GM12865 (cell line): ENCODE results near the gene UHRF2.

ENCODE experiments used
- DNase-seq: peaks from one replicate; pipeline ENCODE4 v3.0.0; 2010; ENCODE audit warnings: low read depth
- H3K4me3 ChIP-seq: 2 replicates; pipeline ENCODE4 v1.5.1; 2011; ENCODE audit warnings: mild to moderate bottlenecking, low read depth, low read length, control low read depth
- CTCF ChIP-seq: IDR thresholded peaks from 2 replicates; pipeline ENCODE4 v1.5.1; 2011; ENCODE audit warnings: low read length, control low read depth, low read depth, inconsistent platforms; ENCODE audit not compliant: insufficient read depth; ENCODE audit errors: missing control alignments

UHRF2 gene

GRCh38 chr9:6484210-6484609 lies 71.2 kb downstream of the UHRF2 start:
- no peak overlapping the region for H3K4me3 ChIP-seq
- DNase-seq, result no peak
- no peak for TF ChIP-seq CTCF

- no peak overlapping the region for H3K4me3 ChIP-seq
- no peak for TF ChIP-seq CTCF
- DNase-seq, result no peak
These were observed 75.4 kb downstream of the UHRF2 start for GRCh38 chr9:6488395-6488794.

DNA sequence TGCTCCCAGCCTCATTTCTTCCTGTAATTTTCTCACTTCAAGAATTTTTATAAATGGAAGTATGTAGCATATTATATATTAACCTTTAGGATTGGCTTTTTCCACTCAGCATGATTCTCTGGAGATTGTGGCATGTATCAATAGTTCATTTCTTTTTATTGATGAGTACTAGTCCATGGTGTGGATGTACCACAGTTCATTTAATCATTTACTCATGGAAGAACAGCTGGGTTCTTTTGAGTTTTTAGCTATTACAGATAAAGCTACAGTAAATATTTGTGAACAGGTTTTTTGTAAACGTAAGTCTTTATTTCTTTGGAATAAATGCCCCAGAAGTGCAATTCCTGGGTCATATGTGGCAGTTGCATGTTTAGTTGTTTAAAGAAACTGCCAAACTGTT lies 76.1 kb downstream of the UHRF2 start:
- no peak for DNase-seq
- TF ChIP-seq CTCF, result no peak

GRCh38 chr9:6490863-6491262 lies 77.9 kb downstream of the UHRF2 start:
- no peak for DNase-seq
- no peak overlapping the region for H3K4me3 ChIP-seq
- TF ChIP-seq CTCF, result no peak

More for the DNA sequence above, 76.1 kb downstream of the UHRF2 start:
- no peak overlapping the region for H3K4me3 ChIP-seq

GRCh38 chr9:6495466-6495865 lies 82.5 kb downstream of the UHRF2 start:
- no peak for DNase-seq
- no peak for TF ChIP-seq CTCF
- no peak overlapping the region for H3K4me3 ChIP-seq

GRCh38 chr9:6498982-6499381 lies 86.0 kb downstream of the UHRF2 start:
- TF ChIP-seq CTCF, result no peak
- no peak for DNase-seq
- no peak overlapping the region for H3K4me3 ChIP-seq

- TF ChIP-seq CTCF, result no peak
- H3K4me3 ChIP-seq, result no peak overlapping the region
- no peak for DNase-seq
These were observed 88.7 kb downstream of the UHRF2 start for GRCh38 chr9:6501526-6502210.
